SKM-1 treated with dmso at 0.1 percent for 144 hours (cell line): ENCODE measurements around the gene ZMAT5.

ENCODE experiments used
- DNase-seq: peaks from one replicate; lab custom pipeline; 2025; ENCODE audit not compliant: unreplicated experiment; lab: John Stamatoyannopoulos, UW

ZMAT5 gene

DNA sequence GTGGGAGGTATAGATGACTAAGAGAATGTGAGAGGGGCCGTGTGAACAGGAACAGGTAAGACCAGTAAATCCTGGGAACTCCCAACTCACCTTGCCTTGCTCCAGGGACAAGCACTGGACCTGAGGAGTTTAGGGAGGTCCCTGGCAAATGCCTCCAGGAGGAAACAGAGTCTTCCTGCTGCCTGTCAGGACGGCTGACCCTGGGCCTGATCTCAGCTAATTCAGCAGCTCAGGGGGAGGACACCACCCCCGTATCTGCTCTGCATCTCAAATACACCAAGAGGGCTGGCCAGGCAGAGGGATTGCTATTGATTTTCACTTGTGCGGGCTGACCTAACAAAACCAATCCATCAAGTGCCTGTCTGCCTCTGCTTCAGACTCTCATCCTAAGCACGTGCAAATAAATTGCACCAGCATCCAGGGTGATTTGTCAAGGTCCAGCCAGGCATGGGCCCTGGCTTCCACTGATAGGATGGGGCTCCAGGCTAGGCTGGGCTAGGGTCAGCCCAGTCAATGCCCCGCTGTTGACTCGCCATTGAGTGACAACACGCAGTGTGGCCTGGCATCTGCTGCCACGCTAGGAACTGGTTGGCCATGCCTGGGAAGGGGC lies 20.7 kb upstream of the ZMAT5 start:
- no peak for DNase-seq

DNA sequence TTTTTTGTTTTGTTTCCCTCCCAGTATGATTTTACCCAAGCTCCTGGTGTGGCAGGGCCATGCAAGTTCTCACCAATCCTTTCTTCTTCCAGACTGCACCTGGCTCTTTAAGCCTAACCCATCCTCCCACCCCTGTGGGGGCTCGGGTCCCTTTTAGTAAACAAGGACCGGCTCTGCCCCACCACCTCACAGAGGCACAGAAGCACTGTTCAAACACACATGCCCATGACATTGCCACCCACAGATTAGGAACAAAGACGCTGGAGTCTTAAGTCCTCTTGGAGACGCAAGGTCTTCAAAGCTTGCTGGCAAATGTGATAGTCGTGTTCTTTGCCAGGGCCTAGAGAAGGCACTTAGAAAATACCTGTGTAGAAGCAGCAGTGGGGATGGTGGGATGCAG lies 19.2 kb upstream of the ZMAT5 start:
- no peak for DNase-seq

DNA sequence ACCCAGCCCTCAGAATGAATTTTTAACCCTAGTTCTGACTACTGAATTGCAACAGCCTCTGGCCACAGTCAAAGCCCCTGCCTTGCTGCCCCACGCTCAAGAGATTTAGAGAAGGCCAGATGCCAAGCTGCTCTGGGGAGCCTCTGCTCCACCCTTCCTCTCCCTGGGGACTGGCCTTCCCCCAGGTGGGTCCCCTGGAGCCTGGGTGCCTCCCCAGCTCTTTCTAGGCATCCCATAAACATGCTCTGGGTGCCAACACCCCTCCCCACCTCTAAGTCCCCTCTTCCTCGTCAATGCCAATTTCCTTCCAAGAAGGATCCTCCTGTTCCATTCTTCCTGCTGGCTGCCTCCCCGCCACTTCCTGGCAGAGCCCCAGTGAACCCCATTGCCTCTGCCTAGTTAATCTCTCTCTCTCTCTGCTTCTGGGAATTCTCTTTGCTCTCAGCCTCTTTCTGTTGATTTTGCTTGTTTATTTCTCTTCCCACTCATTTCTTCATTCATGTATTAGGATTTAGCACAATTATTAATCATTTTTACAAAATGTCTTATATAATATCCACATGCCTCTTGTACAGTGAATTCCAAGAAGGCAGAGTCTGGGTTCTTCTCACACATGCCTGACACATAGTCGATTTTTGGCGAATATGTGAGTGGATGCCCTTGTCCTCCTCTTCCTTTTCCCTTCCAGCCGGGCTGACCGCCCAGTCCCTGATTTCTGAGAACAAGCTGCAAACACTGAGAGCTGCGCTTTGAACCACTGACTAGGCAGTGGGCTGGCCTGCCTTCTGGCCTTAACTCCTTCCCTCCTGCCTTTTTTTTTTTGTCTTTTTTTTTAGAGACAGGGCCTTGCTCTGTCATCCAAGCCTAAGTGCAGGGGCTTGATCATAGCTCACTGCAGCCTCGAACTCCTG lies 17.9 kb upstream of the ZMAT5 start:
- no peak for DNase-seq

DNA sequence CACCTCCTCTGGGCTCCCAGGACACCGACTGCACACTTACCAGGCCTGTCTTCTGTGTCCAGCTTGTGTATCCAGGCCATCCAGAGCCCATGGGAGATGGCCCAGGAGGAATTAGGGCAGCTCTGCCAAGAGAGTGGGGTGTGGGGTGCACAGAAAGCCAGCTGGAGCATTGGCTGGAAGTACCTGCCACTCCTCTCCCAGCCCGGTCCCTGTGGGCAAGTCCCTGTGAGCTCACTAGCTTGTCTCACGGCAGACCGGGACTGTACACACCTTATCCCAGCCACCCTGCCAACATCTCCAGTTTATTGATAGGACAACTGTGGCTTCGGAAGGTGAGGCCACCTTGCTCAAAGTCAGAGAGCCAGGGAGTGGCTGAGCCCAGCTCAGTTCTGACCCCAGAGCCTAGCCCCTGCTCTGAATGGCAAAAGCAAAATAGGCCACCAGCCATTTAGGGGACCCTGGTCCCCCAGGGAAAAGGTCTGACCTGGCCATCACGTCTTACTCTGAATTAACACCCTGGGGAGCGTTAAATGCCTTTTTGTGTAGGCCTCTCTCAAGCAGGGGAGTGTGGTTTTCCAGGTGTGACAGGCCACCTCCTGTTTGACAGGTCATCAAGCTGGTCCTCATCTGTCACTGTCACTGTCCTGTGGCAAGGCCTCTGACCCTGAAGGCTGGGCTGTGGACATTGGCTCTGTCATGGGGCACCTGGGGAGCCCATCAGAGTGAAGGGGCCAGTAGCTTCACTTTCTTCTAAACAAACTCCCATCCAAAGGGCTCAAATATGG lies 15.4 kb upstream of the ZMAT5 start:
- DNase-seq: no peak

DNA sequence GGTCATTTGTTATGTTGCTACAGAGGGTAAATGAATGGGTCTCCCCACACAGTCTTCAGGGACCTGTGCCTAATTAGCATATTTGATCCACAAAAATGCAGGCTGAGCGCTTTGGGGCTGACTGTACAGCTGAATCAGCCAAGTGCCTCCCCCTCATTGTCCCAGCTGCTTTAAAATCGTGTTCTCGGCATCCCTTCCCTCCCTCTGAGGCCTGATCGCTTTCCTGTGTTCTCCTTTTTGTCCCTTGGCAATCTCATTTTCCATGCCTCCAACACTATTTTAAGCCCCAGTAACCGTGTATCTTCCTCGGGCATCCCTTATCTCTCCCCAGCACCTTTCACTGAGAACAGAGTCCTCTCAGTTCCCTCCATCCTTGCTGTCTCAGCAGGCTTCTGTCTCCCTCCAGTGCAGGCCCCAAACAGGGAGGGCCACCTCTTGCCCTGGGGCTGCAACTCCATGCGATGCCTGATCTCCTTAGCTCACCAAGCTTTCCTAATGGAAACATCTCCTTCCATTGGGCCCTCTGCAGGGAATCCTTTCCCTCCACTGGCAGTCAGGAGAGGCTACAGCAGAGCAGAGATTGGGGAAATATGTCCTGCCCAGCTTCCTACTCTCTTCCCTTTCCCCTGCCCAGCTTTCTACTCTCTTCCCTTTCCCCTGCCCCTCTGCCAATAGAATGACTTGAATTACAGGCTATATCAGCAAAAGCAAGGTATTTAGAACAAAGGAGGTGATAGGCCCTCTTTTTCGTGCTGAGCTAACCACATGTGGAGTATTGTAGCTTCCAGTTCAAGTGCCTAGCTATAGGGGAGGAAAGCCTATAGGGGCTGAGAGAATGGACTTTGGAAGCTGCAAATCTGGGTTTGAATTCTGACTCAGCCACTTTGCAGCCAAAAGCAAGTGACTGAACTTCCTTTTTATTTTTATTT lies 14.2 kb upstream of the ZMAT5 start:
- no peak for DNase-seq

GRCh38 chr22:29780220-29780619 lies 13.4 kb upstream of the ZMAT5 start:
- no peak for DNase-seq

DNA sequence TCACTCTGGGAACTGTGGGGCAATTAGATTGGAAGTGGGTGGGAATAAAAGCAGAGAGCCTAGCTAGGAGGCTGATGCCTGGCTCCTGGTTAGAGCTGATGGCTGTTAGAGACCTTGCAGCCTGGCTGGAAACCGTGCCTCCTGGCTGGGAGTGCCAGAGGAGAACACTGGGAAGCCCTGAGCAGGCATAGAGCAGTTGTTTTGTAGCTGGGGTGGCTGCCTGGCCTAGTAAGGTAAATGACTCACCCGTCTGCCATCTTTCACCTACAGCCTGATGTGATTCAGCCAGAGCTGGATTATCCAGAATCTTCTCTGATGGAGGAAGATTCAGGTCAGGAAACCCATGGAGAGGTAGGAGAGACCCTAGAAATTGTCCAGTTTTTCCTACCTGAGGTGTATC lies 6.4 kb upstream of the ZMAT5 start:
- no peak for DNase-seq

DNA sequence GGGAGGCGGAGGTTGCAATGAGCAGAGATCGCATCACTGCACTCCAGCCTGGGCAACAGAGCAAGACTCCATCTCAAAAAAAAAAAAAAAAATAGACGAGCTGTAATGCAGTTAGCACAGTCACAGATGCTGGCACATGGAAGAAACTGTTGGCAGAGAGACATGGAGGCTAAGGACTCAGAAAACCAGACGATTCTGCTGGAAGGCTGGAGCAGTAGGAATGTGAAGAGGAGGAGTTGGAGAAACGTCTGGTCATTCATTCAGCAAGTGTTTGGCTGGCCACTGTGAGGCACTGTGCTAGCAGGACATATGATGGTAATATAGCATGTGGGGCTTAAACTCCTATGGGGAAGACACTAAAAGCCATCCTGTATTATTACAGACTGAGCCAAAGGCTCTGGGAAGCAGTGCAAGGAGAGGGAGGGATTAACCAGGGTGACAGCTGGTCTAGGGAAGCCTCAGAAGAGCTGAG lies 5.4 kb upstream of the ZMAT5 start:
- DNase-seq: peak; percentile 35

DNA sequence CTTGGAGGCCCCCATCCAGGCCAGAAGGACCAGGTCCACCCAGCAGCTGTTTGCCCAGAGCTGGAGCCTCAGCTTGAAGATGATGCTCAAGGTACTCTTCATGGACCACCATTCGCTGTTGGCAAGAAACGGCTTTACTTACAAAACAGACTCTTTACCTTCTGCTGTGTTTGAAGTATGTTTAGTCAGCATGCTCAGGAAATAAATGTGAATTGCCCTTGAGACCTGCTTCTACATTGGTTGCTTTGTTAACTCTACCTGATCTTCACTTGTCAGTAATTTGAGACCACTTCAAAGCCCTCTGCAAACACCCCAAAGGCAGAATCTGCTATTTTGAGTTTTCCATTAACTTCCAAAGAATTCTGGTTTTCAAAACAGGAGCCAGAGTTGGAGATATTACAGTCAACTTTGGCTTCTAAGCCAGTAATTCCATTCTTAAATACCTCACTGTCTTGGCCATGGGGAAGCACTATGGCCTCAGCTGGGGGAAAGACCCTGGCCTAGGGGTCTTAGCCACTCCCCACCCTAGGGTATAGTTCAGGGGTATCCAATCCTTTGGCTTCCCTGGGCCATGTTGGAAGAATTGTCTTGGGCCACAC lies 3.0 kb upstream of the ZMAT5 start:
- DNase-seq: no peak

DNA sequence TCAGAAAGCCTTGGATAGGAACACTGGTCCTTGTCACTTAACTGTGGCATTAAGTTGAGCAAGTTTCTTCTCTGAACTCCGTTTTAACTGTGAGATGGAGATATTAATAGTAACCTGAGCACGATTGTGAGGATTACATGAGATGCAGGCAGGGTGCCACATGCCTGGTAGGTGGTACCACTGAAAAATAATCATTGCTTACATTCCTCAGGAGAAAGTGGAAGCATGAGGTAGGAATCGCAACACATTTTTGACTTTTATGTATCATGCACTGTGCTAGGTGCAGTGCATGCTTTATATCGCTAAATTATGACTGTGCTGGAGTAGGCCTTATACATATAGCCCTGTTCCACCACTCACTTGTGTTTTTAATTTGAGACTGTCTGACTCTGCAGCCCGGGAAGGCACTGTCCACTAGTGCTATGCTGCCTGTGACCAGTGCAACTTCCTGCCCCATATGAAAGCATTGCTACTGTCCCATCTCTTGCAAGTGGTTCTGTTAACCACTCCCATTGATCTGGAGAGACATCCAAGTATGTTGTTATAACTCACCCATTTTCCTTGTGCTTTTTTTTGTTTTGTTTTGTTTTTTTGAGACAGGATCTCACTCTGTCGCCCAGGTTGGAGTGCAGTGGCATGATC lies 1.4 kb upstream of the ZMAT5 start:
- no peak for DNase-seq

DNA sequence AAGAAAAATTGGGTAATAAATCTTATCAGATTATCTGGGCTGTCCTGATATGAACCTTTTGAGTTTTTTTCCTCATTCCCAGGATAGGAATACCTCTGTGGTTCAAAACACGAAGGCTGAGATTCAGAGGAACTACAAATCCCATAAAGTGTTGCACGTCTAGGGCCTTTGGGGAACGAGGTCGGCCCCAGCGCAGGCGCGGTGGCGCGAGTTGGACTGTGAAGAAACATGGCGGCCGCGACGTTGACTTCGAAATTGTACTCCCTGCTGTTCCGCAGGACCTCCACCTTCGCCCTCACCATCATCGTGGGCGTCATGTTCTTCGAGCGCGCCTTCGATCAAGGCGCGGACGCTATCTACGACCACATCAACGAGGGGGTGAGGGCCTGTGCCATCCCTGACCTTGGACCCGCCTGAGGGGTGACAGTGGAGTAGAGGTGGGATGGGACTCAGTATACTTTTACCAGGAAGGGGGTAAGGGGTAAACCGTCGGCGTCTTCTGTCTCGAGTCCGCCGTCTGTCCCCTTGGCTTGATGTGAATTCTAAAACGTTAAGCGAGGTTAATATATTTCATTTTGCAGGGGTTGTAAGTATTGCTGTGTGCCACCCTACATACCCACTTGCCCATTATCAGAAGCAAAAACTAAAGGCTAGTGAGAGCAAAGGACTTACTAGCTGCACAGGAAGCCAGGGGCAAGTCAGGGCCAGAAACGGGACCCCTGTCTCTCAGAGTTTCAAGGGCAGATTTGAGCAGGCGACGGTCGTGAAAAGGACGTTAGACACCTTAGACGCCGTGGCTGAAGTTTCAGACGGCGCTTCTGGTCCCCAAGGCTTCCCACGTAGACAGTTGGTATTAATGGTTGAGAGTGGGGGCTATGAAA lies 604 bp upstream of the ZMAT5 start, which contains the start of gene UQCR10:
TSS of gene UQCR10 (plus strand) at position 199 of the 881 bp plus-strand sequence. CDS start at position 229, 30 bp downstream.
- peak; percentile 88 for DNase-seq

GRCh38 chr22:29765905-29766631 lies 739 bp downstream of the ZMAT5 start:
- DNase-seq: no peak

DNA sequence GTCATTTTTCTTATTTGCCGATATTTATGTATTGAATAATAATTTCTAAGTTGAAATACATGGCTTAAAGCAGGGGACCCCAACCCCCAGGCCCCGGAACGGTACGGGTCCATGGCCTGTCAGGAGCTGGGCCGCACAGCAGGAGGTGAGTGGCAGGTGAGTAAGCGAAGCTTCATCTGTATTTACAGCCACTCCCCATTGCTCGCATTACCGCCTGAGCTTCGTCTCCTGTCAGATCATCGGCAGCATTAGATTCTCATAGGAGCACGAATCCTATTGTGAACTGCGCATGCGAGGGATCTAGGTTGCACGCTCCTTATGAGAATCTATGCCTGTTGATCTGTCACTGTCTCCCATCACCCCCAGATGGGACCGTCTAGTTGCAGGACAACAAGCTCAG lies 4.5 kb downstream of the ZMAT5 start:
- DNase-seq: no peak

DNA sequence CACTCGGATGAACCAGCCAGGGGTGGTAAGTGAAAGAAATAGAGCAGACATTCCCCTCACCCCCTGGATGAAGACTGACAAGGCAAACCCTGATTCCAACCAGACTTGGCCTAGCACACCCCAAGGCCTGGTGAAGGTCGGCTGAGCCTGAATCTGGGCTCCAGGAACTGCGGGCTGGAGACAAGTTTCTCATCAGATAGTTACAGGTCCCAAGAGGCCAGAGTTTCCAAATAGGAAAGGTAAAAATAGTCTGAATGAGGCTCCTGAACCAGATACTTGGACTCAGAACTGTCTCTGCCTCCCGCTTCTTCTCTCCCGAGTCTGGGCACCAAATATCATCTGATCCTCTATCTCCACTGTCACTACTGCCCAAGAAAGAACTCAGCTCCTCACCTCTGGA lies 7.8 kb downstream of the ZMAT5 start:
- DNase-seq: no peak

GRCh38 chr22:29758068-29758622 lies 8.7 kb downstream of the ZMAT5 start:
- DNase-seq: no peak

- DNase-seq: no peak
These were observed 9.7 kb downstream of the ZMAT5 start for GRCh38 chr22:29757096-29757495.

GRCh38 chr22:29756341-29756740 lies 10.5 kb downstream of the ZMAT5 start:
- no peak for DNase-seq

GRCh38 chr22:29755889-29756288 lies 10.9 kb downstream of the ZMAT5 start:
- no peak for DNase-seq
